CD4-positive, alpha-beta T cell treated with Interferon gamma for 1 hour (primary cell): Measurements from ENCODE around the gene ATP1A4.

Experiments used
- DNase-seq: peaks from one replicate; pipeline ENCODE4 v3.0.0-alpha.2; 2020

Gene ATP1A4

DNA sequence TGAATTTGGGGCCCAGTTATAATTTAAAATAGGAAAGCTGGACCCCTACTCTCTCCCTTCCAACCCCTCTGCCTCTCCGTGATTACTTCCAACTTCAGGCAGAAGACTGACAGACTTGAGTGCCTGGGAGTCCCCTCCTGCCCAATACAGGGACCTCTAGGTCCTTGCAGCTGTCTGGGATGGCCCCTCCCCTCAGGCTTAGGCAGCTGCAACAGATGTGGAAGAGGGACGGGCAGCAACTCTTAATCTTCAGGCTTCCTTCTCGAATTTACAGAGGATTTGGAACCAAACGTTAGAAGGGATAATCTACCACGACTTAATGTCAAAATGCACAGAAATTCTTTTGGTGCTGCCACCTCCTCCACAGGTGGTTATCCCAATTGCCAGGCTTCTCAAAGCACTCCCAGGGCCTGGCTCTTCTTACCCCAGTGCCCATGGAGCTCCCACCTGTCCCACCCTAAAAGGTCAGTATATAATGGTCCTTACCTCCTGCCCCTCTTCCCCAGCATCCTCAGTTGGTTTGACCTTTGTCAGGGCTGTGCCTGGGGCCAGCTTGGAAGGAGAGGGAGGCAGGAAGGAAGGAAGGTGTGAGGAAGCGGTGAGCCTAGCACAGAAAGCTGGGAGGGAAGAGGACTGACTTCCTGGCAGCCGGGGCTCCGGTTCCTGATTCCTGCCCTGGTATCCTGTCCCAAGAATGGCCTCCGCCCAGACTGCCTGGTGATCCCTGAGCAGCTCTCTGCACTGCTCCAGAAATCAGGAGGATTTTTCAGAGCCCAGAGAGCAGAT, 56.6 kb downstream of the ATP1A4 start:
- no peak for DNase-seq

DNA sequence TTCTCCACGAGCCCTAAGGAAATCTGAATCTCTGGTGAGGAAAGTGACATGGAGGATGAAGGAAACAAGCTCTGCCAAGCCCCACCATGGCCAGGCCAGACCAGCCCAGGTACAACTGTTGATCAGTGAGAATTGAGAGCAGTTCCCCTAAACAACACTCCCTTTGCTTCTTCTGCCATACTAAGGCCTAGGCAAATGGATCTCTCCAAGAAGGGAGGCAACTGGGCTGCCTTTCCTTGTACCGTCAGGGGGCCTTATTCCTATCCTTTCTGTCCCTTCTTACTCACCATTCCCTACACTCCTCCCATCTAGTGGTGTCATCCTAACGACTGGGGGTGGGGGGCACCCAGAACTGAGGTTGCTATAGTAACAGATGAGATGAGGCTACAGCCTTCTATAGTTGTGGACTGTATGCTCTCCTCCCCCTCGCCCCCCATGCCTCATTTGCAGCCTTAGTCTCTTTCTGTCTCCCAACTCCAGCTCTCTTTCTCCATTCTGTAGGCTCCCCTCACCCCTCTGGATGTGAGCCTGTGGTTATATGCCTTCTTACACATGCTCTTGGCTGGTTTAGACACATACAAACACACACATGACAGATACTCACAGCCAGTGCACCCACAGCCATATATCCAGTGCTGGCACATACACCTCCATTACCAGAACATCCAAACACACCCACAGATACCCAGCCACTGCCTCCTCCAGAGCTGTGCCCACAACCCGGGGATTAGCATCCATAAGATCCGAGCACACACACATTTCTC, 57.3 kb downstream of the ATP1A4 start:
- no peak for DNase-seq

DNA sequence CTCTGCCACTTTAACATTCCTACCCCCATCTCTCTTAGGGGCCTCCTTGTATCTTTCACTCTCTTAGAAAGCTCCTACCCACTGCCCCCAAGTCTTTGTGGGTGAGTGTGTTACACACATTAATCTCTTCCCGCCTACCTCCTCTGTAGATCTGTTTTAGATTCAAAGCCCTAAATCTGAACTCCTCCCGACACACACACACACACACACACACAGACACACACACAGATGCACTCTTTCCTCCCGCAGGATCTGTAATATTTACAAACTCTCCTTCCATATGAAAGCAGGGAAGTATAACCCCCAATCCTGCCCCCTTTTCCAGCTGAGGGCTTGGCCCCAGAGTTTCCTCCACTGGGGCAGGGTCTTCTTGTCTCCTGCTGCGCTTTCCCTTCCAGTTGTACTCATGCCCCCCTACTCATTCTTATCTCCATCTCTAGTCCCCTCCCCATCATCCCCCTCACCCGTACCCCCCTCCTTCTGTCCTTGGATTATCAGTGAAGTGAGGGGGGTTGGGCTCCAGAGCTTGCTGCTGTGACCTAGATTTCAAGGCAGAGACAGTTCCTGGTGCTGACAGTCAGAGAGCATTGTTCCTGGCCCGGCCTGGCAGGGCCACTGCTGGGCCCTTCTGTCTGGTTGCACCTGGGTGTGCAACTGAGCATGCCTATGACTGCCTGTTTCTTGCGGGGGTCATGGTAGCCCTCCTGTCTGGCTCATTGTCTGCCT, 58.1 kb downstream of the ATP1A4 start:
- DNase-seq = no peak

DNA sequence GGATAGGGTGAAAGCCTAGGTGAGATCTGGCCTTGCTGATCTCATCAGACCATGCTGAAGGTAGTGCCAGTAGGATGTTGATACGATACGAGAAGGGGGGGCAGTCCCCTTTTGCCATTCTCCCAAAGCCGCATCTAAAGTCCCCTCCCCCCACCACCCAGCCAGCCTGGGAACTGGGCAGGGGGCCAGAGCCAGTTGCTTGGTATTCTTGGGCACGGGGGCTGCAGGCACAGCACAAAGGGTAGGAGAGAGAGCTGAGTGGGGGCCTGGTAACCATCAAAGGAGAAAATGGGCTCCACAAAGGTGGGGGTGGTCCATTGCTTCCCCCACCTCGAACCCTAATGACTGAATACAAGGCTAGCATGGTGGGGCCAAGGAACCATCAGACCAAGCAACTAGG, 59.2 kb downstream of the ATP1A4 start:
- DNase-seq = no peak

DNA sequence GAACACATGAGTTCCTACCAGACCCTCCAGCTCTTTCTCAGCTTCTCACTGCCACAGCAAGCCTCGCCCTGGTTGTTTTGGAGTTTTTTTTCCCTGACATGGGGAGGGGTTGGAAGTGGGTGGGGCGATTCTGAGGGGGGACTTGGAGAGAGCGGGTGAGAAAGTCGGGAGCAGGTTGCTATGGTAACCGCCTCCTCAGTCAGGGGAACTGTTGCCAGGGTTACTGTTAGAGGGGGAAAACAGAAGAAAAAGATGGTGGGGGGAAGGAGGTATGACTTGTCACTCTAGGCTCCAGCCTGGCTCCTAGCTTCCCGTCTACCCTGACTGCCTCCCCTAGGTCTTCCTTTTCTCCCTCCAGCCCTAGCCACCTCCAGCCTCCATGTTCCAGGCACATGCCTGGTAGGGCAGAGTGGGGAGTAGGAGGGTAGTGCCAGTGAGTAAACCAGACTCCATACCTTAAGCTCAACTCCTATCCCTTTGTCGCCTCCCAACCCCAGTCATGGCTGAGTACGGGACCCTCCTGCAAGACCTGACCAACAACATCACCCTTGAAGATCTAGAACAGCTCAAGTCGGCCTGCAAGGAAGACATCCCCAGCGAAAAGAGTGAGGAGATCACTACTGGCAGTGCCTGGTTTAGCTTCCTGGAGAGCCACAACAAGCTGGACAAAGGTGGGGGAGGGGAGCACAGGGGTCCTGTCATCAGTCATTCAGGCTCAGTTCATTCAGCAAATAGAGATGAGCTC, 59.8 kb downstream of the ATP1A4 start:
- no peak for DNase-seq

DNA sequence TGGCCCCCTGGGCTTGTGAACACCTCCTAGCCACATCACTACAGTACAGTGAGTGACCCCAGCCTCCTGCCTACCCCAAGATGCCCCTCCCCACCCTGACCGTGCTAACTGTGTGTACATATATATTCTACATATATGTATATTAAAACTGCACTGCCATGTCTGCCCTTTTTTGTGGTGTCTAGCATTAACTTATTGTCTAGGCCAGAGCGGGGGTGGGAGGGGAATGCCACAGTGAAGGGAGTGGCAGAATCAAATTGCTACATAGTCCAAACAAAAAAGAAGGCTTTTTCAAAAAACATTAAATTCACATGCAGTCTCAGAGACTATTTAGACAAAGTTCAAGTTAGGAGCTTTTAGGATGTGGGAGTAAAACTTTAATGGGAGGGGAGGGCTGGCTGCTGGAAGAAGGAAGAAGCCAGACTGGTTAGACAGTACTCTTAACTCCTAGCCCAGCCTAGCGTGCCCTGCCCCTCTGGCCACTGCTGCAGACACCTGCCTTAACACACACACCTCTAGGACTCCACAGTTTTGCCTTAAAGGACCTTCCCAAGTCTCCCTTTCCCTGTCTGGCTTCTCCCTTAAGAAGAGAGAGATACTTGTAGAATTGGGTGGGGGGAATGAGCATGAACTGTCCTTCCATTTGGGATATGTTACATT, 63.2 kb downstream of the ATP1A4 start:
- DNase-seq = no peak

DNA sequence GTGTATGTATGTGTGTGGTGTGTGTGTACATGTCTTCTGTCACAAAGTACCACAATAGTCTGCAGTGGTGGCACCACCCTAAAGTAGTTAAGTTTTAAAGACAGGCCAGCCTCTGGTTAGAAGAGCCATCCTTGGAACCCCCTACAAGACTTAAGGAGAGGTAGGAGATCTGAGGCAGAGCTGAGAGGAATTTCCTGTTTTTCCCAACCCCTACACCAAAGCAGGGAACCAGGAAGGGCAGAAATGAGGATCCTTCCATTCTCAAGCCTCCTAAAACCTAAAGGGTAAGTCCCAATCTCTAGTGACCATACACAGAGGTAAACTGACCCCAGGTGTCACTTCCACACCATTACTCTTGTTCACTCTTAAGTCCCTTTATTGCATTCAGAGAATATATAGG, 64.9 kb downstream of the ATP1A4 start:
- DNase-seq = no peak

DNA sequence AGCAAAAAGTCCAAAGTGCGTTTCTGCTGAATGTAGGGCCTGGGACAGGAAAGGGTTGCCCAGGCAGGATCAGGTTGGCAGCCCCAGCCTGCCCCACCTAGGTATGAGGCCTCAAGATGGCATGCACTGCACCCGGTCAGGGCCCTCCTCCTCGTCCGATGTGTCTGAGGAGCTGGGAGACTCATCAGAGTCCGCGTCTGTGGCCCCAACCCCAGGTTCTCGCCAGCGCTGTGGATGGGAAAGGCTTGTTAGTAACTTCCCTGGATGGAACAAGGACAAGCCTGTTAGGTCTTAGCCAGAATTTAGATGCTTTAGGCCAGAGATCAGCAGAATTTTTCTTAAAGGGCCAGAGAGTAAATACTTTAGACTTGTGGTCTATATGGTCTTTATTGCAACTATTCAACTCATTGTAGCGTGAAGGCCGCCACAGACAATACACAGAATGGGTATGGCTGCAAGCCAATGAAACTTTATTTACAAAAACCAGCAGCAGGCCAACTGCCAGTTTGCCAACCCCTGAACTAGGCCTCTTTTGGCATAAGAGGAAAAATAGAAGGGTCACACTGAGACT, 66.2 kb downstream of the ATP1A4 start:
- no peak for DNase-seq

DNA sequence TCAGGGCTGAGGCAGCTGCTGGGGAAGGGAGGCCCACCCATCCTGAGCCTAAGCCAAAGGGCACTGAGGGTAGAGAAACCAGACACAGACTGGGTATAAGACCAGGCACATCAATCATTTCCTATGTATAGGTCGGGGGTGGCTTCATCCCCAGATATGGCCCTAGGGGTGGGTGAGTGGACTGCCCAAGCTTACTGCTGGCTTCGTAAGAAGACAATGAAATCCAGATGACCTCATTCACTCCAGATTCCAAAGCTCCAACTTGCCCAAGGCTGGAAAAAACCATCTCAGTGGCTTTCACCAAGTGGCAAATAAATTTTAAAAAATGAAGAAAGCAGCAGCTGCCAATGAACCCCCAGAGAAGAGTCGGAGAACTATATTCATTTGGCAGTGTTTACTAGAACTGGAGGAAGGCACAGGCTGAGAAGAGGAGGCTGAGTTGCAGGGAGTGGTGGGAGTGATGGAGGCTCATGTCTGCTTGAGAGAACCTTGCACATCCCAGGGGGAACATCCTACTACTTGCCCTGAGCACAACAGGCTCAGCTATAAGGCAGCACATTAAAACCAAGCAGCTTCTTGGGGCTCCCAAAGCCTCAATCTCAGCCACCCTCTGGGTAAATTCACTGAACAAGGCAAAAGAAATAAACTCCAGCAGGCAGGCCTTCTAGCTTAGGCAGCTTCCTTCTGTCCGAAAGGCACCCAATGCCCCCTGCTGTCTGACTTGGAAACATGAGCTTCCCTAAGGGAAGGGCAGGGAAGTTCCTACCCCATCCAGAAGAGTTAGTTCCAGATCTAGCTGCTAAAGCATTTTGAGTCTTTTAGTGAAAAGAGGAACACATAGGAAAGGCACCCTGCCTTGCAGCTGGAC, 67.9 kb downstream of the ATP1A4 start:
- no peak for DNase-seq

DNA sequence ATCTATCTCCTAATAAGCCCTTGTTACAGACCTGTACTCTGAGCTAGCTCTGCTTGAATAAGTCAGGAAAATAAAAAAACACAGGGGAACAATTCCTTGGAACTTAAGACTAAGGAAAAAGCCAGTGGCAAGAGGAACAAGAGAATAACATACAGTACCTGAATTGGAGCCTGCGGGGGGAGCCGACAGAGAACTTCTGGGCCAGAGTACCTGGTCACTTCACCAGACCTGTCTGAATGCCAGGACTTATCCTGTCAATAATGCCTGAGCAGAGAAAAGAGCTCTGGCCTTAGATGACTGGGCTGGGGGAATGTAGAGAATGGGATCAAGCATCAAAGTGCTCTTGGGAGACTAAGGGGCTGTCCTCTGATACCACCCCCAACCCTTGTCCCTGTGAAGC, 68.9 kb downstream of the ATP1A4 start:
- no peak for DNase-seq

DNA sequence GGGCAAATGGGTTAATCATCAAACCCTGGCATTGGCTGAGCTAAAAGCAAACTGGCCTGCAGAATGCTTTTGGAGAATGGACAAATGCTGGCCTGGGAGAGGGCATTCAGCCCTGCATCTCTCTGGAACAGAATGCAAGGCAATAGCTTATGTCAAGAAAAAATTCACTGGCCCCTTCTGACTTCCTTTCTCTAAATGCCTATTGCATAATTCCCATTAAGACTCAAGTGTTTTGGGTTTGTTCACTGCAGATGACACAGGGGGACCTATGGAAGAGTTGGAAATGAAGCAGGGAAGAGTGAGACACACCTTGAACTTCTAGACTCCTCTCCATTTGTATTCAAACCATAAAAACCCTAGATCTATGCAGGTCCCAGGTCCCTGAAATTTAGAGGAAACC, 69.7 kb downstream of the ATP1A4 start:
- DNase-seq = no peak

DNA sequence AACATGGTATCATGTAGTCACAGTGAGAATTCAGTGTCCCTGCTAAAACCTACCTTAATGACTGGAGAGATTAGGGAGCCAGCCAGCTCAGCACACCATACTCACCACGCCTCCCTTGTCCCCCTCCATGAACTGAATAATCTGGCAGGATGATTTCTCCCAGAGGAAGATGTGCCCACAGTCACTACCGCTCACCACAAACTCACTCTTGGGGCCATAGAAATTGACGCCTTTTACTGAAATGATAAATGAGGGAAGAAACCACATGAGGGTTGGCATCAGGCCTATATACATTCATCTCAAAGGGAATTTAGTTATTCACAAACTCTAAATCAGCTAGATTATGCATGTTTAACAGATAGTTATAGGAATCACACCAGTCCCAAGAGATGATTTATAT, 71.1 kb downstream of the ATP1A4 start:
- DNase-seq = no peak

DNA sequence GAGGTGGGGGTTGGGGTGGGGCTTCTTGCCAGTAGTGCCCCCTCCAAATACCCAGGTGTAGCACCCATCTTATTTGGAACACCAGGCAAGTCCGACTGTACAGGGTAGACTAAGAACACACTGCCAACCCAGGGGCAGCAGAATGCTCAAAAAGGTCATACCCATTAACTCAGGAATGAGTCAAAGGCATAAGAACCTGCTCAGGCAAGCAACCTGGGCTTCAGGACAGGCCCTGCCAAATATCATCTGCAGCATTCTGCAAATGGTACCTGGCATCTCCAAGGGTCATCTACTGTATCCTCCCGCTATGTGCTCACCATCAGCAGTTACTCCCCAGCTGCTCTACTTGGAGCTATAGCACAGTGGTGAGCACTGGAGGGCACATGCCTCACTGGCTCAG, 73.2 kb downstream of the ATP1A4 start:
- DNase-seq = no peak

DNA sequence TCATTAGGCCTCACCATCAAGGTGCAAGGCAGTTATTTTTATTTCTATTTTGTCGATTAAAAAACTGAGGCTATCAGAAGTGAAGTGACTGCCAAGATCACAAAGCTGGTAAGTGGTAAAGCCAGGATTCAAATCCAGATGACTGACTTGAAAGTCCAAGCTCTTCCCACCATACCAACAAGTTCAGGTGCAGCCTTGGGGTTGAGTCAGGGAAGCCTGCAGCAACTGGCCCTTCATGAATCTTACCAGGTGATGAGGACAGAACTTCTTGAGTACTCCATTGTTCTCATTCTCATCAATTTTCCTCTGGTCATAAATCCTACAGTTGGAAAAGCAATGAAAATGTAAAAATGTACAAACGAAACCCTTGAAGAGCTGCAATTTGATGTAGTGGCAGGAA, 73.9 kb downstream of the ATP1A4 start:
- DNase-seq = no peak

DNA sequence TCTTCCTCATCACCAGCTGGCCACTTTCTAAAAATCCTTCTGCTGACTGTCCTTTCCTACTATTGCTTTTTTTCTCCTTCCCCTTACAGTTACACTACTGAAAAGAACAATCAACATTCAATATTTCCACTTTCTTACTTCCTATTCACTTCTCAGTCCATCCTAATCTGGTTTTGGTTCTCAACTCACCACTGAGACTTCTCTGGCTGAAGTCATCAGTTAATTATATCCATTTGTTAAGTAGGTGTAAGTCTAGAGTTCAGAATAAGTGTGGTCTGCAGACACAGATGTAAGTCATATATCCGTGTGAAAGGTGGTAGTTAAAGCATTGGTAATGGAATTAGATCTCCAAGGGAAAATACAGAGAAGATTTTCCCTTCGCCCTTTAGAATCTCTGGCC, 75.2 kb downstream of the ATP1A4 start:
- no peak for DNase-seq

DNA sequence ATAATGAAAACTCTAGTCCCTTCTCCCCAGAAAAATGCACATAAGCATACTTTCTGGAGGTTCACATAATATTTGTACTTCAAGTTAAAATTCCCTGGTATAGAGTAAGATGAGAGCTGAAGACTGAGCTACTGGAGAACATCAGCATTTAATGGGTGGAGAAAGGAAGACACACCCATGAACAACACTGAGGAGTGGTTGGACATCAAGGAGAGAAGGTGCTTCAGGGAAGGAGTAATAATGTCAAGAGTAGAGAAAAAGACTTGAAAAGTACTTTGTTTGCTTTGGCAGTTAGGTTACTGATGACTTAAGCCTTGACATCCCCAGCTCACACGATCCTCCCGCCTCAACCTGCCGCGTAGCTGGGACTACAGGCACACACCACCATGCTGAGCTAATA, 75.6 kb downstream of the ATP1A4 start:
- DNase-seq = no peak

DNA sequence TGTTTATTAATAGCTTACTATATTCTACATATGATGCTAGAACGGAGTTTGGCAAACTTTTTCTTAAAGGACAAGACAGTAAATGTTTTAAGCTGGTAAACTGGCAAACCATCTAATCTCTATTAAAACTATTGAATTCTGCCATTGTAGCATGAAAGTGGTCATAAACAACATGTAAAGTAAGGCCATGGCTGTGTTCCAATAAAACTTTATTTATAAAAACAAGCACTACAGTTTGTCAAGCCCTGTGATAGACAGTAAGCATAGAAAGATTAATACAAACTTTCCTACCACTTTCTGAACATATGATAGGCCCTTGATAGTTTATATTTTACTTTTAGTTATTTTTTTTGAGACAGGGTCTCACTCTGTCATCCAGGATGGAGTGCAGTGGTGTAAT, 76.2 kb downstream of the ATP1A4 start:
- no peak for DNase-seq

DNA sequence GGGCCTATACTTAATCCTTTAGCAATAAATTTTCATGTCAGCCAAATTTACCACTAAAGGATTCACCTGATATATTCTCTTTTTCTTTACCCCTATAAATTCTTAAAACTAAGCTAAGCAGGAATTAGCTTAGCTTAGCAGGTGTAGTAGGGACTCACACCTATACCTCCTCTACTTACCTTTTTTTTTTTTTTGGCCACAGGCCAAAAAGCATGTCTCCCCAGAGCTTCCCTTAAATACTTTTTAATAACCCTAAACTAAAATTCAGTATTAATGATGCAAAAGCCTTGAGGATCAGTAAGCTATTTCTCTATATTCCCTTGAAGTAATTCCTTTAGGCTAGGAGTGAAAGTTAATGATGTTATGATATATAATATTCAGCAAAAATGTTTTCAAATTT, 77.0 kb downstream of the ATP1A4 start:
- no peak for DNase-seq

DNA sequence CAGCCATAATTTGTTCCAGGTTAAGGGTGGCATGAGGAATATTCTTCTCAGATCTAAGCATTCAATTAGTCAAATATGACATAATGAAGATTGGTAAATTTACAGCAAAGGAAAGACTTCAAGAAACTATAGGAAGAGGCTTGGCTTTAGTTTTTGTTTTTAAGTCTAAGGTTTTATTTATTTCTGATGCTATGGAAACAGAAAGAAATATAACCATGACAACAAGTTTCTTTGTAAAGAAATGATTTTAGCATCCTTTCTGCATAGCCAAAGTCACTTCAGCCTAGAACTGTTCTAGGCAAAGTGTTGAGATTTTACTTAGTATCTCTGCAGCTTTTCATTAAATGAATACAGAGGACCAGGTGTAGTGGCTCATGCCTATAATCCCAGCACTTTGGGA, 81.5 kb downstream of the ATP1A4 start:
- DNase-seq = no peak
